CMK (cell line): ENCODE results near the gene GCN1.

Experiments used
- DNase-seq: peaks from one replicate; pipeline ENCODE4 v3.0.0-alpha.2; 2010; ENCODE audit warnings: low read depth

The GCN1 gene

GRCh38 chr12:120139958-120140357 lies 54.6 kb downstream of the GCN1 start:
- no peak for DNase-seq

- DNase-seq: no peak
These were observed 56.1 kb downstream of the GCN1 start for GRCh38 chr12:120138366-120138765.

DNA sequence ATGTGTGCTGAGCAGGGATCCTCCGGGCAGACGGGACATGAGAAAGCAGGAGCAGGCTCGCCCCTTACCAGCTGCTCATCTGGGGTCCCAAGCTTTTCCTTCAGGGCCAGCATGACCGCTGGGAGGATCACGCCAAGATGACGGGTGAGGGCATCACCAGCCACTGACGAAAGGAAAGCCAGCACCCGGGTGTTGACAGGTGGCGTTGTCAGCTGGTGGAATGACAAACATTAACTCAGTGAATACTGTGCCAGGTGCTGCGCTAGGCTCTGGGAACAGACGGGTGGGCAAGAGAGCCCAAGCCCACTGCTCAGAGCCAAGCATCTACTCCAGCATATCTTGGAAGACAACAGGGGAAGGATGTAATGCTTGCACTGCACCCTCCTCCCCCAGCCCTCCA lies 56.7 kb downstream of the GCN1 start:
- DNase-seq: no peak

DNA sequence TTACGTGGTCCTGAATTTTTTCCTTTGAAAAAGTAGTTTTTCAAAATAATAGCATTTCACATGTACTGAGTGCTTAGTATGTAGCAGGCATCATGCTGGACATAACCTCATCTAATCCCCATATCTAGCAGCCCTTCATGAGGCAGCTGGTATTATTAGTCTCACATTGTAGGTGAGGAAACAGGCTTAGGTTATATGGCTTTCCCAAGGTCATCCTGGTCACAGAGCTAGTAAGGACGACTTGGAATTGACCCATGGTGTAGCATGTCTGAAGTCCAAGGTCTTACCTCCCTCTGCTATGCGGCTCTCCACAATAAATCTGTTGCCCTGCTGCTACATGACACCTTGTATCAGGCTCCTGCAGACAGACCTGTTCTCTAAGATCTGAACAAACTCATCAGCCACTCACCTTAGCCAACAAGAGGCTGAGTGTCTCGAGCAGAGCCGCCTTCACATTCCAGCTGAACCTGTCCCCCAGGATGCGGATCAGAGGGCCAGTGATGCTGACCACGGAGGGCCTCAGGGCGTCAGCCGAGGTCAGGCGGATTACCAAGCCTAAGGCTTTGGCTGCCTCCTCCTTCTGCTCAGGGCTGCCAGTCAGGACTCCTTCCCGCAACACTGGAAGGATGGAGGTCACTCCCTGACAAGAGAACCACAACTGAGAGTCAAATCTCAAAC lies 58.3 kb downstream of the GCN1 start:
- no peak for DNase-seq

DNA sequence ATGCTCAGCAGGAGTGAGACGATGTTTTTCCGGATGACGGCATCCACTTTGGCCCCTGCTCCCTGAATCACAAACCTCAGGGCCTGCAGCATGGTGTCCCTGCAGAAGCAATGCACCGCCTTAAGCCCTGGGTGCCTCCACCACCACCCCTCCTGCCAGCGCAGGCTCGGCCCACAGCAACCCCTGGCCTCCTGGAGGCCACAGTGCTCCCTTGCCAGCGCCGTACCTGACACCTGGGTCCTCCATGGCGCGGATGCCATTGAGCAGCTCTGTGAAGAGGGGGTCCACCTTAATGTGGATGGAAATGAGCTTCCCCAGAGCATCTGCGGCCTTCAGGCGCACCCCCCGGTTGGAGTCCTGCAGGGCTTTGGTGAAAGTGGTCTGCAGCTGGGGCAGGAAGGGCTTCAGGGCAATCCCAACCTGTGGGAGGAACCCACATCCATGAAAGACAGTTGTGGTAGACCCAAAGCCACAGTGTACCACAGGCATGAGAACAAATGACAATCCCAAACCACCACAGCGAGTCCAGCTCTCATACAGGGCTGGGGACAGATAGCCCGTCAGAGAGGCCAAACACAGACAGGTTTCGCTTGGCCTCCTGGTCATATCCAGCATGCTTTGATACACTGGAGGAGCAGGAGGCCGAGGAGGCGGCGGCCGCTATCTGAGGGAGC lies 60.1 kb downstream of the GCN1 start:
- no peak for DNase-seq

- DNase-seq: no peak
These were observed 61.6 kb downstream of the GCN1 start for GRCh38 chr12:120132863-120133385.

DNA sequence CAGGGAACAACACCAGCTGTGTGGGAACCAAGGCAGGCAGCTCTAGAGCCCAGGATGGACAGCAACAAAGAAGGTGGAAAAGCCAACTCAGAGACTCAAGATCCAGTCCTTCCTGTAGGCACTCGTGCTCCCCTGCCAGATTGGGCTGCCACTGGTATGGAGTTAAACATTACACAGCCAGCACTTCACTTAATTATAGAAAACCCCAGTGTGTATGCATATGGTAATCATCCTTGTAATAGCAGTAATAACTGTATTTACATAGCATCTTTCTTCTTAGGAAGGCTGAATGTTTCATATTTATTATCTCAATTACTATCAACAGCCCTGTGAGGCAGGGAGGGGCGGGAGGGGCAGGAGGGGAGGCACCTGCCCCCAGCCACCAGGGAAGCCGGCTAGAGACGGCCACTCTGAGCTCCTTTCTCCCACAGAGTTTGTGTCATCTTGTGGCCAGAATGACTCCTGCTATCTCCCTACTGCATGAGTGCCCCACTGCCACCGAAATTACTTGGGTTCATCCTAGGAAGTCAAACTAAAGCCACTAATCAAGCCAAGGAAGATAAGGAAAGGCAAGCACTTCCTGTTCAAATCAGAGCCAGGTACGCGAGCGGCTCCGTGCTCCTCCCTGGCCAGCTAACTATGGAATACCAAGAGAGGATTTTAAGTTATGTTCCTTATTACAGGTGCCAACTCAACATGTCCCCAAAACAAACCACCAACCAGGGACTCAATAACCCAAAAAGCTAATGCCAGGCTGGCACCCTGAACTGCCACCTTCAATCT lies 62.3 kb downstream of the GCN1 start:
- DNase-seq: no peak

GRCh38 chr12:120131116-120131515 lies 63.4 kb downstream of the GCN1 start:
- no peak for DNase-seq

DNA sequence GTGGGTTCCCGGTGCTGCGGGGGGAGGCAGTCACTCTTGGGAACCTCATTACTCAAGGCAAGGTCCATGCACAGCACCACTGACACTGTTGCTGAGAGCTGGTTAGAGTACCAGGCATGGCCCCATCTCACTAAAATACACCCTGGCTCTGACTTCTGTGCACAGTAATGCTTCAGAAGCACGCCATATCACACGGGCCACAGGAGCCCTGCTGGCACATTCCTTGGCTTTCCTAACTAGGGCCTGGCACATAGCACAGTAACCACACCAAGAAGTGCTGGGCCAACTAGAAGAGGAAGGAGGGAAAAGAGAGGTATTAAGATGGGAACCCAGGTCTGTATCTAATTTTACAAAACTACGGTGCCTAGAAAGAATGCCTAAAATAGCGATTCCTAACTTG lies 64.5 kb downstream of the GCN1 start:
- DNase-seq: no peak

DNA sequence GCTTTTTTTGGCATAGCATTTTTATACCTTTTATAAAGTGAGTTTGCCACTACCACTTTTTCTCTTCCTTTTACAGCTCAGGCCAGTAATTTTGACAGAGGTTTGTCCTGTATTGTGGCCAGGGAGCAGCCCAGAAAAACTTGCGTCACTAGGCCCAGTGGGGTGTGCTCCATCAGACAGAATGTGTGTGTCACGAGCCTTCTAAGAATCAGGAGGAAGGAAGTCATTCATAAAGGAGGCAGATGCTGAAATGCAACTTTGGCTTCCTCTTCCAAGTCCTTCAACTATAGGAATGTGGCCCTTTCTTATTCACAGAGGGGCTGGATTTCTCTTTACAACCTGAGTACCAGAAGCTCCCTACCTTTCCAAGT lies 67.9 kb downstream of the GCN1 start:
- DNase-seq: no peak

- no peak for DNase-seq
These were observed 68.5 kb downstream of the GCN1 start for GRCh38 chr12:120125792-120126634.

DNA sequence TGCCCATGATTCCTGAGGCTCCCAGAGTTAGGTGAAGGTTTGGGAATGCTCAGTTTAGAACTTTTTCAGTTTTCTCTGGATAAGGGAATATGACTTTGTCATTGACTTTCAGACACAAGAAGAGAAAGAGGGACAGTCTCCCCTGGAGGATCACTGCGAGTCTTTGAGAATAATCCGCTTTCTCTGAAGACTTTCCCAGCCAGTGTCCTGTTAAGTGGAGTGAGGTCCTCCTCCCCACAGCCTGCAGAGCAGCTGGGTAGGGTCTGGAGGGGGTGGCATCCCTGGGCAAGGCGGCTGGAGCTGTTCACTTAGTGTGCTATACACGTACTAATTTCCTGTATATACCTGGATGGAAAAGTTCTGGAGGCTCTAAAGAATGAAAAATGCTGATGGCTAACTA lies 69.5 kb downstream of the GCN1 start:
- DNase-seq: no peak

DNA sequence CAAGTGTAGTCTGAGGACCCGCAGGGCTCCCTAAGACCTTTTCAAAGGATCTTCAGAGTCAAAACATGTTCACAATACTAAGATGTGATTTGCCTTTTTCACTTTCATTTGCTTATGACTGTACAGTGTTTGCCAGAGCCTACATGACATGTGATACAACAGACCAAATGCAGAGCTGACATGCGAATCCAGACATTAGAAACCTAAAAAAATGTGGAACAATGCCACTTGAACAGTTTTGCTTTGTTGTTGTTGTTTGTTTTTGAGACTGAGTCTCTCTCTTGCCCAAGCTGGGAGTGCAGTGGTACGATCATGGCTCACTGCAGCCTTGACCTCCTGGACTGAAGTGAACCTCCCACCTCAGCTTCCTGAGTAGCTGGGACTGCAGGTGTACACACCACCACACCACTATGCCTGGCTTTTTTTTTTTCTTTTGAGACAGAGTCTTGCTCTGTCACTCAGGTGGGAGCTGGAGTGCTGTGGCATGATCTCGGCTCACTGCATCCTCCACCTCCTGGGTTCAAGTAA lies 72.7 kb downstream of the GCN1 start:
- no peak for DNase-seq

DNA sequence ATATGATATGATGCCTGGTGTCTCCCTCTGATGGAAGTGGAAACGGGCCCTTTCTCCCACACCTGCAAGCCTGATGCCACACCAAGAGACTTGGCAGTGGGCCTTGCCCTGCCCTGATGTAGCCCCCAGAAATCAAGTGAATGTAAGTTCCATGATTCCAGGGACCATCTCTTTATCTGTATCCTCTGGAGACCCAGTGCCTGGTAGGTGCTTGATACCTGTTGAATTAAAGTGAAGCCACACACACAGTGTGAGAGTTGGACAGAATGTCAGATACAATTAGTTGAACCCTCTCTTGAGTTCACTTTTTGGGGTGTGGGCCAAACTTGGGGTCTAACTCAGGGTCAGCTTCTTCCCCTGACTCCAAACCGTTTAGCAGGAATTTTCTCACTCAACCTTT lies 73.2 kb downstream of the GCN1 start:
- no peak for DNase-seq

GRCh38 chr12:120119271-120119973 lies 75.1 kb downstream of the GCN1 start:
- no peak for DNase-seq

DNA sequence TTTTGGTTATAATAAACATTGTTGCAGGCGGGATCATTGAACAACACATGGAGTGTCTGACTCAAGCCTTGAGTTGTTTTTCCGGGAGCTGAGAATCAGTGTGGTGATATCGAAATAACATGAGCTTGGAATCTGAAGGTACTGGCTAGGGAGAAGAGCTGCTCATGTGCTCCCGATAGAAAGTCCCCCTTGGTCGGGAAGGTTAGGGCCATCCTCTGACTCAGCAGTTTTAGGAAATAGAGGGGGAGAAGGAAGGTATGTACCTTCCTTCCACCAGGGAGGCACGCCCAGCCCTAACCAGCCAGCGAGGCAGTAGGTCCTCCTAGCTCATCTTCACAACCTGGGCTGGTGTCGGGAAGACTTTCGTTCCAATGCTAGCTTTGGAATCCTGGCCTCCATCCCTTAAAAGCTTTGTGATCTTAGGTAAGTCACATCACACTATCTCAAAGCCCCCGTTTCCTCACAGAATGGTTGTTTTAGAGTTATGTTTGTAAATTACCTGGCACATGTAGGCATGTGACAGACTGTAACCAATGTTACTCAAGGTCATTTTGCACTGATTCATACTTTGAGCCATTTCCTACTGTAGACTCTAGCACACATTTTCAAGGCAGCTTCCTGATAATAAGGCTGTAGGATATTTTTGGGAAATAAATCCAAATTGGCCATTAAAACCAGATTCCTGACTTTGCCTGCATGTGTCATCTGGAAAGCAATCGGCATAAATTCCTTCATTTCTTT lies 76.0 kb downstream of the GCN1 start:
- DNase-seq: no peak

DNA sequence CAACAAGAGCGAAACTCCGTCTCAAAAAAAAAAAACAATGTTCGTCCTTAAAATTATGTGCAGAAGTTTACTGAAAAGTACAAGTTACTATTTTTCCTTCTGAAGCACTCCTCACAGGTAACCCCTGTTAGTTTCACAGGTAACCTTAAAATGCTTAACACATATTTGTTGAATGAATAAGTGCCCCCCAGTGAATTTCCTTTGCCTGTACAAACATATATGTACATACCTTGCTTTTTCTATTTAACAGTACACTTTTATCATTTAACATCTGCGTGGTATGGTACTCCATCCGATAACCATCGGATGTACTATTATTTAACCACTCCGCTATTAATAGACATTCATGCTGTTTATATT lies 76.6 kb downstream of the GCN1 start:
- no peak for DNase-seq

- peak; percentile 83 for DNase-seq
These were observed 77.5 kb downstream of the GCN1 start for GRCh38 chr12:120116792-120117651.

GRCh38 chr12:120116441-120116791 lies 78.1 kb downstream of the GCN1 start, which contains the start of gene RAB35:
Gene RAB35, minus strand, starts transcription at chr12:120116753. Its CDS starts 103 bp downstream, at chr12:120116650.
- no peak for DNase-seq
